HG02943 (cell line): ENCODE results near the gene ADIG.
"Not testable (repeated sequence)": the region's sequence is repeated elsewhere in the genome, so short reads cannot be mapped to it uniquely, and the experiment has no call there.

ENCODE experiments used
- ATAC-seq: cut with Tn5 transposase; IDR thresholded peaks from one replicate; pipeline ENCODE4 v1.9.1; 2021; ENCODE audit warnings: mild to moderate bottlenecking, low read depth, moderate library complexity; ENCODE audit not compliant: unreplicated experiment

The ADIG gene

GRCh38 chr20:38569747-38570525 is 11.1 kb upstream of the ADIG start:
- ATAC-seq = no peak

- ATAC-seq = no peak
These were observed 7.6 kb upstream of the ADIG start for GRCh38 chr20:38573413-38573812.

GRCh38 chr20:38579219-38579910 is 1.6 kb upstream of the ADIG start:
- no peak for ATAC-seq

GRCh38 chr20:38579921-38580320 is 1.1 kb upstream of the ADIG start:
- no peak for ATAC-seq

- no peak for ATAC-seq
These were observed 897 bp downstream of the ADIG start for GRCh38 chr20:38581830-38582358.

GRCh38 chr20:38583306-38583705 is 2.3 kb downstream of the ADIG start:
- ATAC-seq = no peak

- no peak for ATAC-seq
These were observed 3.2 kb downstream of the ADIG start for GRCh38 chr20:38584099-38584763.

- no peak for ATAC-seq
These were observed 4.6 kb downstream of the ADIG start for GRCh38 chr20:38585404-38586180.

GRCh38 chr20:38586181-38586525 is 5.2 kb downstream of the ADIG start:
- ATAC-seq = no peak

- no peak for ATAC-seq
These were observed 7.3 kb downstream of the ADIG start for GRCh38 chr20:38588303-38588702.

- ATAC-seq = no peak
These were observed 8.4 kb downstream of the ADIG start for GRCh38 chr20:38589351-38589750.

GRCh38 chr20:38589967-38590675 is 9.1 kb downstream of the ADIG start:
- no peak for ATAC-seq

- no peak for ATAC-seq
These were observed 9.9 kb downstream of the ADIG start for GRCh38 chr20:38590676-38591473.

GRCh38 chr20:38591474-38592410 is 10.7 kb downstream of the ADIG start:
- ATAC-seq = no peak

GRCh38 chr20:38592411-38592790 is 11.4 kb downstream of the ADIG start:
- ATAC-seq = not testable (repeated sequence)

GRCh38 chr20:38594281-38594680 is 13.3 kb downstream of the ADIG start:
- not testable (repeated sequence) for ATAC-seq

- not testable (repeated sequence) for ATAC-seq
These were observed 14.9 kb downstream of the ADIG start for GRCh38 chr20:38595886-38596285.

- ATAC-seq = no peak
These were observed 18.4 kb downstream of the ADIG start for GRCh38 chr20:38599410-38599882.
